ENCODE results near the gene TAS1R1.

TAS1R1 gene

DNA sequence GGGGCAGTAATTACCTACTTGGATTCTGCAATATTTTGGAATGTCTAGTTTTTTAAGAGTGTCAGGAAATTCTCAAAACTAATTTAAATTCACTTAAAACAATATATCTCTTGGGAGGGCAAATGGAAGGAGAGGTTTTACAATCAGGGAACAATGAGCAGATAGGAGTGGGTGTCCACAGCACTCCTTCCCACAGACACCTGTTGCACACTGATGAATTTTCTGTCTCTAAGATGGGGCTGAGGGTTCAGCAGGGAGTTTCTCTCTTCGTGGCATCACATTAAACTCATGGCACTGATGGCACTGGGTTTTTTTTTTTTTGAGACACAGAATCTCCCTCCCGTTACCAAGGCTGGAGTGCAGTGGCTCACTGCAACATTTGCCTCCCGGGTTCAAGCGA is 63.9 kb downstream of the TAS1R1 start:
- TF ChIP-seq POLR2A (IDR thresholded peaks at IDR 0.05; ENCODE audit: extremely low read depth, insufficient read length) (no peak), MYC (IDR thresholded peaks at IDR 0.05; ENCODE audit: low read depth, low read length) (no peak)
- TF ChIP-seq, protein P1, sequence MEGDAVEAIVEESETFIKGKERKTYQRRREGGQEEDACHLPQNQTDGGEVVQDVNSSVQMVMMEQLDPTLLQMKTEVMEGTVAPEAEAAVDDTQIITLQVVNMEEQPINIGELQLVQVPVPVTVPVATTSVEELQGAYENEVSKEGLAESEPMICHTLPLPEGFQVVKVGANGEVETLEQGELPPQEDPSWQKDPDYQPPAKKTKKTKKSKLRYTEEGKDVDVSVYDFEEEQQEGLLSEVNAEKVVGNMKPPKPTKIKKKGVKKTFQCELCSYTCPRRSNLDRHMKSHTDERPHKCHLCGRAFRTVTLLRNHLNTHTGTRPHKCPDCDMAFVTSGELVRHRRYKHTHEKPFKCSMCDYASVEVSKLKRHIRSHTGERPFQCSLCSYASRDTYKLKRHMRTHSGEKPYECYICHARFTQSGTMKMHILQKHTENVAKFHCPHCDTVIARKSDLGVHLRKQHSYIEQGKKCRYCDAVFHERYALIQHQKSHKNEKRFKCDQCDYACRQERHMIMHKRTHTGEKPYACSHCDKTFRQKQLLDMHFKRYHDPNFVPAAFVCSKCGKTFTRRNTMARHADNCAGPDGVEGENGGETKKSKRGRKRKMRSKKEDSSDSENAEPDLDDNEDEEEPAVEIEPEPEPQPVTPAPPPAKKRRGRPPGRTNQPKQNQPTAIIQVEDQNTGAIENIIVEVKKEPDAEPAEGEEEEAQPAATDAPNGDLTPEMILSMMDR (IDR thresholded peaks at IDR 0.05; ENCODE audit: low read depth, low read length): no peak
- TF ChIP-seq, protein P2, sequence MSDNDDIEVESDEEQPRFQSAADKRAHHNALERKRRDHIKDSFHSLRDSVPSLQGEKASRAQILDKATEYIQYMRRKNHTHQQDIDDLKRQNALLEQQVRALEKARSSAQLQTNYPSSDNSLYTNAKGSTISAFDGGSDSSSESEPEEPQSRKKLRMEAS (IDR thresholded peaks at IDR 0.05; ENCODE audit: low read depth, low read length): no peak
- no peak for DNase-seq (ENCODE audit: low read depth)
- H3K4me3 ChIP-seq (ENCODE audit: low read depth, low read length): no peak overlapping the region

DNA sequence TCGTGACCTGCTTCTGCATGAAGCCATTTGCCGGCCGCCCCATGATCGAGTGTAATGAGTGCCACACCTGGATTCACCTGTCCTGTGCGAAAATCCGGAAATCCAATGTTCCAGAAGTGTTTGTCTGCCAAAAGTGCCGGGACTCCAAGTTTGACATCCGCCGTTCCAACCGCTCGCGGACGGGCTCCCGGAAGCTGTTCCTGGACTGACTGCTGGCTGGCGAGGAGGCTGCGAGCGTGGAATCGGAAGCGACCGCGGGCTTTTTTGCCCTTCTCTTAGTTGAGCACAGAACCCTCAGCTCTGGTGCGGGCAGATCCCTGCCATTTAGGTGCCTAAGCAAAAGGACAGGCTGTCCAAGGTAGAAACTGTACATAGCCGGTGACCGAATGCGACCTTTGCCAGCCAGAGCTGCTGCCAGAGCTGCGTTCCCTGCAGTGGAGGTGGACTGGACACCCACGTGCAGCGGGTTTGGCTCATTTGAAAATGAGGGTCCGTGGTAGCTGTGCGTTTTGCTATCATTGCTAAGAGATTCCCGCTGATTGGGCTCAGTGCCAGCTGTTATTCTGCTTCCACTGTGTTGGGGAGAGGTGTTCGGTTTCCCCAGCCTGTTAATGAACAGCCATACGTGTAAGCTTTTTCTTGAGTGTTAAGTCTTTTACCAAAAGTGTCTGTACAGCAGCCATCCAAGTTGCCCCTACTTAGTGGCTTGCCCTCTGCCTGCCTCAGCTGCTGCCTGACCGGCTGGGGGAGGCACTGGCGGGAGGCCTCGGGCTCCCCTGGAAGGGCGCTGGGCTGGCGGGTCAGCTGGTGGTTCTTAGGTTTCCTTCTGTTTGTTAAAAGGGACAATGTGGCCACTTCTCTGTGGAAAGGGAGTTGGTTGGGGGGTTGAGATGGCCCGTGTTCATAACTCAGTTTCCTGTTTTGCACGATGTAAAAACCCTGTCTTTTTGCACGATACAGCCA is 66.6 kb downstream of the TAS1R1 start:
- DNase-seq (ENCODE audit: low read depth): no peak
- no peak overlapping the region for H3K4me3 ChIP-seq (ENCODE audit: low read depth, low read length)
- no peak for TF ChIP-seq MYC (IDR thresholded peaks at IDR 0.05; ENCODE audit: low read depth, low read length)
- TF ChIP-seq POLR2A (IDR thresholded peaks at IDR 0.05; ENCODE audit: extremely low read depth, insufficient read length): no peak
- TF ChIP-seq, protein P2 (IDR thresholded peaks at IDR 0.05; ENCODE audit: low read depth, low read length): no peak
- TF ChIP-seq, protein P1 (IDR thresholded peaks at IDR 0.05; ENCODE audit: low read depth, low read length): no peak

DNA sequence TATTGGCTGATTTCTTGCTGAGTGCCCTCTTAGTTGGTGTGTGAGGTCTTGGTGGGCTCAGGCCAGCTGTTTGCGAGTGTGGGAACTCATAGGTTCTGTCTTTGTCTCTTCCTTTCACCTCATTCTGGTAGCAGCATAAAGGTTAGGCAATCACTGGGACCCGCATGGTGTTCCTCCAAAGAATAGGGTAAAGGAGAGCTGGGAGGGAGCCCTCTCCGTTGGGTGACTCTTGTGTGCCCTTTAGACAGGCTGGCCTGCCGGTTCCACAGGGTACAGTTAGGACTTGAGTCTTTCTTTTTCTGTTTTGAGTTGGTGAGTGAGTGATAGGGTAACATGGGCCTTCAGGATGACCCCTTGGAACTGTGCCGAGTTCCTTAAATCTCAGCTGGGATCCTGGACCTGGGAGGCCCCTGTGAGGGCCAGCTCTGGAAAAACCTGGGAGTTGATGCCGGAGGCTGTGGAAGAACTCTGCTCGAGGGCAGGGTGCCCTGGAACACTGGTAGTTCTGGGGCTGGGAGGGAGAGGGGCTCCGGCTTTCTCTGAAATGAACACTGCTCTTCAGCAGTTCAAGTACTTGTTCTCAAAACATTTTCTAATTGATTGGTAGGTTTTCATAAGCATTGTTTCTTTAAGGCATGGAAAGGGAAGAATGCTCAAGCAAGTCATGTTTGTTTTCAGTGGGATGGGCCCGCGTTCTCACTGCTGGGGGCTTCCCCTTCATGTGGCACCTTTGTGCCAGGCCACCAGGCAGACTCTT is 67.5 kb downstream of the TAS1R1 start:
- no peak for DNase-seq (ENCODE audit: low read depth)
- no peak overlapping the region for H3K4me3 ChIP-seq (ENCODE audit: low read depth, low read length)
- TF ChIP-seq, protein P1 (IDR thresholded peaks at IDR 0.05; ENCODE audit: low read depth, low read length): no peak
- TF ChIP-seq MYC (IDR thresholded peaks at IDR 0.05; ENCODE audit: low read depth, low read length): no peak
- TF ChIP-seq, protein P2 (IDR thresholded peaks at IDR 0.05; ENCODE audit: low read depth, low read length): no peak
- TF ChIP-seq POLR2A (IDR thresholded peaks at IDR 0.05; ENCODE audit: extremely low read depth, insufficient read length): no peak

DNA sequence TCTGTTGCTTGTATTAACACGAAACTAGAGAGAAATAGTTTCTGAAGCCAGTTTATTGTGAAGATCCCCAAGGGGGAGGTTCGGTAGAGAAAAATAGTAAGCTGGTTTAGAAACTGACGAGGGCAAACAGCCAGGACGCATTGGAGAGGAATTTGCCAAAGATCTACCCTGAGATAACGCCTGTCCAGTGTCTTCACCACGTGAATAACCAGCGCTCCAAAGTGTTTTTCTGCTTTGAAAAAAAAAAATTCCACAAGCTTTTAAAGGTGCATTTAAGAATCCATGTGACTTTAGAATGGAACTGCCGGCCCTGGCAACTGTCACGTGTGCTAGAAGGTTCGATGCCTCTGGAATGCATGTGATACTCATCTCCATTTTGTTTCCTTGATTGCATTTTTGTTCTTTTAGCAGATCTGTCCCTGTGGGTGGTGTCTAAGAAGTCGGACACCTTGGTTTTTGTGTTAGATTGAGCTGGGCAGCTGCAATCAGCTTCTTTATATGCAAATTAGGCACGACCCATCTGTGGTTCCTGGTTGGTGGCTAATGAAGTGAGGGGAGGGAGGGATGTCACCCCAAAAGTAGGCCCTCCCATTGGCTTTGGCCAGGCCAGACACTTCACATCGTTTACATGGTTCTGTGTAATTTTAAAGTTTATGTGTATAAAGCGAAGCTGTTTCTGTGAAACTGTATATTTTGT is 68.3 kb downstream of the TAS1R1 start:
- no peak overlapping the region for H3K4me3 ChIP-seq (ENCODE audit: low read depth, low read length)
- DNase-seq (ENCODE audit: low read depth): no peak
- TF ChIP-seq MYC (IDR thresholded peaks at IDR 0.05; ENCODE audit: low read depth, low read length): no peak
- TF ChIP-seq, protein P2 (IDR thresholded peaks at IDR 0.05; ENCODE audit: low read depth, low read length): no peak
- no peak for TF ChIP-seq POLR2A (IDR thresholded peaks at IDR 0.05; ENCODE audit: extremely low read depth, insufficient read length)

DNA sequence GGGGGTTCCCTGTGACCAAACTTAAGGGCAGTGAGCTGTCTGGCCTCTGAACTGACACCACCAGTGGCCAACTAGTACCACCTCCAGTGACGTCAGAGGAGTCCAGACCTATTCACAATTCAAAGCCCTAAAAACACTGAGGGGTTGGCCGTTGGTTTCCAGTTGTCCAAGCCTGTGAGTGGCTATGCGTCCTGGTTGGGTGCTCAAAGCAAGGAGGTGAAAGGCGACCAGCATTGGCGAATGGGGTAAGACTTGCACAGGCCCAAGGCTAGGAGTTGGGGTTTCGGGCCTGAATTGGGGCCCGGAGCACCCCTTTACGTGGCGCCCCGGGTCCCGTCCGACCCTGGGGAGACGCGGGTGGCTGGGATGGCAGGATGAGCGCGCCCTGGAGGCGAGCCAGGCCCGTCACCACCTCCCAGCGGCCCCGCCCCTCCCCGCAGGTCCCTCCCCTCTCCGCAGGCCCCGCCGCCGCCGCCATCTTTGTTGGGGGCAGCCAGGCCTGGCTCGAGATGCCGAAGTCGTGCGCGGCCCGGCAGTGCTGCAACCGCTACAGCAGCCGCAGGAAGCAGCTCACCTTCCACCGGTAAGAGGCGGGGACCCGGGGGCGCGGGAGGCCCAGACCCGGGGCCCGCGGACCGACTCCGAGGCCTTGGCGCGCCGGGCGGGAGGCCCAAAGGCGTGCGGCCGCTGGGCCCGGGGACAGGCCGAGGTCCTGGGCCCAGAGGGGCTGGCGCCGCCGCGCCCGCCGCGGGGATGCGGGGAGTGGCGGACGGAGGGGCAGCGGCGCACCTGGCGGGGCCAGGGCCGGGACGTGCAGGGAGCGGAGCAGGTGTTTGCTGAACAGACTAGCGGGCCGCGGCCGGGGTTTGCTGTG is 69.8 kb downstream of the TAS1R1 start, which contains the start of gene THAP3:
TSS of gene THAP3 (plus strand) at position 159 of the 874 bp plus-strand sequence. CDS start at position 510, 351 bp downstream.
- peak; percentile 86 for DNase-seq (ENCODE audit: low read depth)
- TF ChIP-seq MYC (IDR thresholded peaks at IDR 0.05; ENCODE audit: low read depth, low read length): no peak
- TF ChIP-seq, protein P1 (IDR thresholded peaks at IDR 0.05; ENCODE audit: low read depth, low read length): no peak
- TF ChIP-seq POLR2A (IDR thresholded peaks at IDR 0.05; ENCODE audit: extremely low read depth, insufficient read length): peak; percentile 25
- TF ChIP-seq, protein P2 (IDR thresholded peaks at IDR 0.05; ENCODE audit: low read depth, low read length): no peak
- H3K4me3 ChIP-seq (ENCODE audit: low read depth, low read length): peak within 1 kb of the TSS; percentile 83

Data from NB4 (cell line).